WTC11 (cell line): ENCODE measurements around the gene FAM76B. TPM values are rescaled to one million over a fixed set of nuclear protein-coding genes. Genes with fewer than 3 reads are reported as not detected.

Source experiments
- ATAC-seq: fragments of 200-7000 bp; cut with Tn5 transposase; 2 replicates; pipeline ENCODE4 v1.10.0; 2021; ENCODE audit warnings: mild to moderate bottlenecking, moderate library complexity
- CTCF ChIA-PET: fragments of 300-600 bp; sonication (Branson Sonifier 250); formaldehyde crosslinking; loops from one replicate; lab custom pipeline; 2021; ENCODE audit warnings: antibody characterized with exemption; lab: Charles Lee
- POLR2A ChIA-PET: fragments of 350-600 bp; sonication (Branson Sonifier 250); formaldehyde crosslinking; loops from one replicate; lab custom pipeline; 2021; ENCODE audit warnings: antibody characterized with exemption; lab: Charles Lee
- DNase-seq: peaks from one replicate; pipeline ENCODE4 v3.0.0; 2021; ENCODE audit warnings: low spot score
- H3K27ac Mint-ChIP-seq: 2 replicates; pipeline ENCODE4 v1.8.0; 2021; ENCODE audit warnings: mixed read lengths
- H3K27me3 Mint-ChIP-seq: 2 replicates; pipeline ENCODE4 v1.8.0; 2021; ENCODE audit warnings: low read depth, mild to moderate bottlenecking, moderate library complexity, mixed read lengths
- H3K36me3 Mint-ChIP-seq: 2 replicates; pipeline ENCODE4 v1.8.0; 2021; ENCODE audit warnings: mixed read lengths
- H3K4me1 Mint-ChIP-seq: 2 replicates; pipeline ENCODE4 v1.8.0; 2022; ENCODE audit warnings: mixed read lengths
- H3K4me3 Mint-ChIP-seq: 2 replicates; pipeline ENCODE4 v1.8.0; 2021; ENCODE audit warnings: mild to moderate bottlenecking, moderate library complexity, mixed read lengths
- H3K9me3 Mint-ChIP-seq: 2 replicates; pipeline ENCODE4 v1.8.0; 2021; ENCODE audit warnings: mixed read lengths
- ATF1 ChIP-seq: sonication (generic); formaldehyde crosslinking; IDR thresholded peaks from 2 replicates; pipeline ENCODE4 v1.8.1; 2023; ENCODE audit warnings: mild to moderate bottlenecking, moderate library complexity, missing genetic modification reagents
- CREB1 ChIP-seq: sonication (generic); formaldehyde crosslinking; IDR thresholded peaks from 2 replicates; pipeline ENCODE4 v1.8.0; 2023; ENCODE audit warnings: mild to moderate bottlenecking, missing genetic modification reagents
- EMX1 ChIP-seq: fragments of 250-450 bp; sonication (Bioruptor Pico); IDR thresholded peaks from 2 replicates; pipeline ENCODE4 v1.8.0; 2021; ENCODE audit warnings: mild to moderate bottlenecking
- FOXK1 ChIP-seq: sonication (generic); formaldehyde crosslinking; IDR thresholded peaks from 2 replicates; pipeline ENCODE4 v1.8.0; 2022; ENCODE audit warnings: mild to moderate bottlenecking, moderate library complexity, missing genetic modification reagents
- MXD4 ChIP-seq: fragments of 250-450 bp; sonication (Bioruptor Pico); IDR thresholded peaks from 2 replicates; pipeline ENCODE4 v1.8.0; 2021; ENCODE audit warnings: mild to moderate bottlenecking, moderate library complexity, borderline replicate concordance
- NFATC4 ChIP-seq: fragments of 250-450 bp; sonication (Bioruptor Pico); IDR thresholded peaks from 2 replicates; pipeline ENCODE4 v1.9.0; 2021; ENCODE audit warnings: mild to moderate bottlenecking
- NFE2L1 ChIP-seq: sonication (generic); formaldehyde crosslinking; IDR thresholded peaks from 2 replicates; pipeline ENCODE4 v1.8.1; 2023; ENCODE audit warnings: missing genetic modification reagents
- NR3C1 ChIP-seq: sonication (generic); formaldehyde crosslinking; conservative IDR thresholded peaks from 2 replicates; pipeline ENCODE4 v1.8.1; 2023; ENCODE audit warnings: low read depth, mild to moderate bottlenecking, missing genetic modification reagents
- RELA ChIP-seq: sonication (generic); formaldehyde crosslinking; IDR thresholded peaks from 2 replicates; pipeline ENCODE4 v1.8.1; 2022; ENCODE audit warnings: missing genetic modification reagents, mild to moderate bottlenecking, borderline replicate concordance
- SOX15 ChIP-seq: fragments of 250-450 bp; sonication (Bioruptor Pico); IDR thresholded peaks from 2 replicates; pipeline ENCODE4 v1.9.0; 2021; ENCODE audit warnings: mild to moderate bottlenecking
- TEAD4 ChIP-seq: sonication (generic); formaldehyde crosslinking; IDR thresholded peaks from 2 replicates; pipeline ENCODE4 v1.8.0; 2022; ENCODE audit warnings: mild to moderate bottlenecking, missing genetic modification reagents
- ZNF138 ChIP-seq: sonication (generic); formaldehyde crosslinking; conservative IDR thresholded peaks from 2 replicates; pipeline ENCODE4 v1.8.1; 2022; ENCODE audit warnings: mild to moderate bottlenecking, moderate library complexity, missing genetic modification reagents
- ZNF671 ChIP-seq: fragments of 250-450 bp; sonication (Bioruptor Pico); IDR thresholded peaks from 2 replicates; pipeline ENCODE4 v1.8.0; 2021; ENCODE audit warnings: mild to moderate bottlenecking
- total RNA-seq: library from RNA; stranded (reverse); gene quantifications from 3 replicates; pipeline ENCODE4 v1.2.3, GENCODE V29; 2021
- TF ChIP-seq, protein P1 (sequence below): fragments of 250-450 bp; sonication (Bioruptor Pico); IDR thresholded peaks from 2 replicates; pipeline ENCODE4 v1.9.0; 2021; ENCODE audit warnings: mild to moderate bottlenecking
- TF ChIP-seq, protein P2 (sequence below): sonication (generic); formaldehyde crosslinking; IDR thresholded peaks from 2 replicates; pipeline ENCODE4 v1.8.0; 2023; ENCODE audit warnings: missing genetic modification reagents, mild to moderate bottlenecking, borderline replicate concordance
- TF ChIP-seq, protein P3 (sequence below): sonication (generic); formaldehyde crosslinking; IDR thresholded peaks from 2 replicates; pipeline ENCODE4 v1.8.1; 2022; ENCODE audit warnings: mild to moderate bottlenecking, missing genetic modification reagents, moderate library complexity, borderline replicate concordance
- TF ChIP-seq, protein P4 (sequence below): sonication (generic); formaldehyde crosslinking; IDR thresholded peaks from 2 replicates; pipeline ENCODE4 v1.8.1; 2022; ENCODE audit warnings: mild to moderate bottlenecking, moderate library complexity, missing genetic modification reagents
- TF ChIP-seq, protein P5 (sequence below): fragments of 250-450 bp; sonication (Bioruptor Pico); conservative IDR thresholded peaks from 2 replicates; pipeline ENCODE4 v1.9.0; 2021; ENCODE audit warnings: mild to moderate bottlenecking
- TF ChIP-seq, protein P6 (sequence below): sonication (generic); formaldehyde crosslinking; IDR thresholded peaks from 2 replicates; pipeline ENCODE4 v1.8.0; 2022; ENCODE audit warnings: mild to moderate bottlenecking, missing genetic modification reagents
- TF ChIP-seq, protein P7 (sequence below): sonication (generic); formaldehyde crosslinking; IDR thresholded peaks from 2 replicates; pipeline ENCODE4 v1.8.1; 2023; ENCODE audit warnings: mild to moderate bottlenecking, missing genetic modification reagents, moderate library complexity
- TF ChIP-seq, protein P8 (sequence below): sonication (generic); formaldehyde crosslinking; IDR thresholded peaks from 2 replicates; pipeline ENCODE4 v1.8.0; 2022; ENCODE audit warnings: missing genetic modification reagents

The FAM76B gene
- total RNA-seq, 1 experiment from 2014 or later, result 30.0 TPM

DNA sequence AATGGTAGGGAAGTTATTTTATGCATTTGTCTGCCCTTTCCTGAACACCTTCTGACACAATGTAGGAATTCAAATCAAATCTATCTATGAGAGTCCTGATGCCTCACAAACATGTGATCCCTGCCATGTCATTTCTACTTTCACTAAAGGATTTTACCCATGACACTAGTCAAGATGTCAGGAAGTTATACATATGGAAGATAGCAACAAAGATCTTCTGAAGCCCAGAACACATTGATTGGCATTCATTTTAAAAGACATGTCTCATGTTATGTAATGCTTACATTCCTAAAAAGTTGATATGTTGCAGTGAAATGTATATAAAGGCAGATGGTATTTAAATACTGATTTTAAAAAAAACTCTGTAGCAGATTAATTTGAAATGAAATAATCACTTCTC is 61.5 kb downstream of the FAM76B start:
- H3K27ac Mint-ChIP-seq, result no peak overlapping the region
- TF ChIP-seq FOXK1 (CRISPR knock-in tag) (no peak), TEAD4 (CRISPR knock-in tag) (no peak), ATF1 (CRISPR knock-in tag) (no peak), ZNF138 (CRISPR knock-in tag) (no peak), ZNF671 (CRISPR knock-in tag) (no peak), NR3C1 (CRISPR knock-in tag) (no peak), RELA (CRISPR knock-in tag) (no peak), NFATC4 (no peak)
- TF ChIP-seq, protein P1, sequence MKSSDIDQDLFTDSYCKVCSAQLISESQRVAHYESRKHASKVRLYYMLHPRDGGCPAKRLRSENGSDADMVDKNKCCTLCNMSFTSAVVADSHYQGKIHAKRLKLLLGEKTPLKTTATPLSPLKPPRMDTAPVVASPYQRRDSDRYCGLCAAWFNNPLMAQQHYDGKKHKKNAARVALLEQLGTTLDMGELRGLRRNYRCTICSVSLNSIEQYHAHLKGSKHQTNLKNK (CRISPR knock-in tag), result no peak
- TF ChIP-seq, protein P2, sequence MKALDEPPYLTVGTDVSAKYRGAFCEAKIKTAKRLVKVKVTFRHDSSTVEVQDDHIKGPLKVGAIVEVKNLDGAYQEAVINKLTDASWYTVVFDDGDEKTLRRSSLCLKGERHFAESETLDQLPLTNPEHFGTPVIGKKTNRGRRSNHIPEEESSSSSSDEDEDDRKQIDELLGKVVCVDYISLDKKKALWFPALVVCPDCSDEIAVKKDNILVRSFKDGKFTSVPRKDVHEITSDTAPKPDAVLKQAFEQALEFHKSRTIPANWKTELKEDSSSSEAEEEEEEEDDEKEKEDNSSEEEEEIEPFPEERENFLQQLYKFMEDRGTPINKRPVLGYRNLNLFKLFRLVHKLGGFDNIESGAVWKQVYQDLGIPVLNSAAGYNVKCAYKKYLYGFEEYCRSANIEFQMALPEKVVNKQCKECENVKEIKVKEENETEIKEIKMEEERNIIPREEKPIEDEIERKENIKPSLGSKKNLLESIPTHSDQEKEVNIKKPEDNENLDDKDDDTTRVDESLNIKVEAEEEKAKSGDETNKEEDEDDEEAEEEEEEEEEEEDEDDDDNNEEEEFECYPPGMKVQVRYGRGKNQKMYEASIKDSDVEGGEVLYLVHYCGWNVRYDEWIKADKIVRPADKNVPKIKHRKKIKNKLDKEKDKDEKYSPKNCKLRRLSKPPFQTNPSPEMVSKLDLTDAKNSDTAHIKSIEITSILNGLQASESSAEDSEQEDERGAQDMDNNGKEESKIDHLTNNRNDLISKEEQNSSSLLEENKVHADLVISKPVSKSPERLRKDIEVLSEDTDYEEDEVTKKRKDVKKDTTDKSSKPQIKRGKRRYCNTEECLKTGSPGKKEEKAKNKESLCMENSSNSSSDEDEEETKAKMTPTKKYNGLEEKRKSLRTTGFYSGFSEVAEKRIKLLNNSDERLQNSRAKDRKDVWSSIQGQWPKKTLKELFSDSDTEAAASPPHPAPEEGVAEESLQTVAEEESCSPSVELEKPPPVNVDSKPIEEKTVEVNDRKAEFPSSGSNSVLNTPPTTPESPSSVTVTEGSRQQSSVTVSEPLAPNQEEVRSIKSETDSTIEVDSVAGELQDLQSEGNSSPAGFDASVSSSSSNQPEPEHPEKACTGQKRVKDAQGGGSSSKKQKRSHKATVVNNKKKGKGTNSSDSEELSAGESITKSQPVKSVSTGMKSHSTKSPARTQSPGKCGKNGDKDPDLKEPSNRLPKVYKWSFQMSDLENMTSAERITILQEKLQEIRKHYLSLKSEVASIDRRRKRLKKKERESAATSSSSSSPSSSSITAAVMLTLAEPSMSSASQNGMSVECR (CRISPR knock-in tag), result no peak
- TF ChIP-seq, protein P3, sequence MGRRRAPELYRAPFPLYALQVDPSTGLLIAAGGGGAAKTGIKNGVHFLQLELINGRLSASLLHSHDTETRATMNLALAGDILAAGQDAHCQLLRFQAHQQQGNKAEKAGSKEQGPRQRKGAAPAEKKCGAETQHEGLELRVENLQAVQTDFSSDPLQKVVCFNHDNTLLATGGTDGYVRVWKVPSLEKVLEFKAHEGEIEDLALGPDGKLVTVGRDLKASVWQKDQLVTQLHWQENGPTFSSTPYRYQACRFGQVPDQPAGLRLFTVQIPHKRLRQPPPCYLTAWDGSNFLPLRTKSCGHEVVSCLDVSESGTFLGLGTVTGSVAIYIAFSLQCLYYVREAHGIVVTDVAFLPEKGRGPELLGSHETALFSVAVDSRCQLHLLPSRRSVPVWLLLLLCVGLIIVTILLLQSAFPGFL, result no peak
- TF ChIP-seq, protein P4, sequence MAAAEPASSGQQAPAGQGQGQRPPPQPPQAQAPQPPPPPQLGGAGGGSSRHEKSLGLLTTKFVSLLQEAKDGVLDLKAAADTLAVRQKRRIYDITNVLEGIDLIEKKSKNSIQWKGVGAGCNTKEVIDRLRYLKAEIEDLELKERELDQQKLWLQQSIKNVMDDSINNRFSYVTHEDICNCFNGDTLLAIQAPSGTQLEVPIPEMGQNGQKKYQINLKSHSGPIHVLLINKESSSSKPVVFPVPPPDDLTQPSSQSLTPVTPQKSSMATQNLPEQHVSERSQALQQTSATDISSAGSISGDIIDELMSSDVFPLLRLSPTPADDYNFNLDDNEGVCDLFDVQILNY (CRISPR knock-in tag), result no peak
- TF ChIP-seq, protein P5, sequence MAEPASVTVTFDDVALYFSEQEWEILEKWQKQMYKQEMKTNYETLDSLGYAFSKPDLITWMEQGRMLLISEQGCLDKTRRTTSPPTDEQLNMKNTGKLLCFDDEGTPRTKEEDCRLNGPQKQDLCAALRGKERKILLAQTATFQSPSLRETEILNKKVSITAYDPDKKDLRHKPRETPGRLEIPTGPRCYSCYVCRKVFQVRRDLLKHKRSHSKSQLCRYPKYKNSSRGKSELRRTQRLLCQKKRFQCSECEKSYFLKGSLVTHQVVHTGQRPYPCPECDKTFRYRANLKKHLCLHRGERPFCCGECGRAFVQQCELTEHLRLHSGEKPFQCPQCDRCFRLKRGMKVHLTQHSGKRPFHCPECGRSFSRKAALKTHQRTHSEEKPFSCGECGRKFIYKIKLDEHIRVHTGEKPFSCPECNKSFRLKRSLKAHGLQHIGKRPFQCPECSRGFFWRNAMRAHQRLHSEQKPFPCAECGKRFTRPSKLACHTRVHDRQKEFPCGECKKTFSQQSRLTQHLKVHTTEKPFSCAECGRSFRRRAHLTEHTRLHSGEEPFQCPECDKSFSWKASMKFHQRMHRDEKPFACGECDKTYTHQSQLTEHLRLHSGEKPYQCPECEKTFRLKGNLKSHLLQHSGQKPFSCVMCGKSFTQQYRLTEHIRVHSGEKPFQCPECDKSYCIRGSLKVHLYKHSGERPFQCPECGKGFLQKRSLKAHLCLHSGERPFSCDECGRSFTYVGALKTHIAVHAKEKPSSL, result no peak
- TF ChIP-seq, protein P6, sequence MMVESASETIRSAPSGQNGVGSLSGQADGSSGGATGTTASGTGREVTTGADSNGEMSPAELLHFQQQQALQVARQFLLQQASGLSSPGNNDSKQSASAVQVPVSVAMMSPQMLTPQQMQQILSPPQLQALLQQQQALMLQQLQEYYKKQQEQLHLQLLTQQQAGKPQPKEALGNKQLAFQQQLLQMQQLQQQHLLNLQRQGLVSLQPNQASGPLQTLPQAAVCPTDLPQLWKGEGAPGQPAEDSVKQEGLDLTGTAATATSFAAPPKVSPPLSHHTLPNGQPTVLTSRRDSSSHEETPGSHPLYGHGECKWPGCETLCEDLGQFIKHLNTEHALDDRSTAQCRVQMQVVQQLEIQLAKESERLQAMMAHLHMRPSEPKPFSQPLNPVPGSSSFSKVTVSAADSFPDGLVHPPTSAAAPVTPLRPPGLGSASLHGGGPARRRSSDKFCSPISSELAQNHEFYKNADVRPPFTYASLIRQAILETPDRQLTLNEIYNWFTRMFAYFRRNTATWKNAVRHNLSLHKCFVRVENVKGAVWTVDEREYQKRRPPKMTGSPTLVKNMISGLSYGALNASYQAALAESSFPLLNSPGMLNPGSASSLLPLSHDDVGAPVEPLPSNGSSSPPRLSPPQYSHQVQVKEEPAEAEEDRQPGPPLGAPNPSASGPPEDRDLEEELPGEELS (CRISPR knock-in tag), result no peak
- TF ChIP-seq, all 79 proteins: peak for 0
- ChIA-PET POLR2A (no interaction called here), CTCF (no interaction called here)
- Mint-ChIP-seq H3K4me3 (no peak overlapping the region), H3K27me3 (no peaks in the 10 kb centered on the region; the same call in 1 of the 2 replicates), H3K36me3 (no peaks in the 10 kb centered on the region), H3K9me3 (peaks cover 8% of the 10 kb centered on the region), H3K4me1 (no peaks in the 10 kb centered on the region)
- no peak for ATAC-seq
- DNase-seq, result no peak

DNA sequence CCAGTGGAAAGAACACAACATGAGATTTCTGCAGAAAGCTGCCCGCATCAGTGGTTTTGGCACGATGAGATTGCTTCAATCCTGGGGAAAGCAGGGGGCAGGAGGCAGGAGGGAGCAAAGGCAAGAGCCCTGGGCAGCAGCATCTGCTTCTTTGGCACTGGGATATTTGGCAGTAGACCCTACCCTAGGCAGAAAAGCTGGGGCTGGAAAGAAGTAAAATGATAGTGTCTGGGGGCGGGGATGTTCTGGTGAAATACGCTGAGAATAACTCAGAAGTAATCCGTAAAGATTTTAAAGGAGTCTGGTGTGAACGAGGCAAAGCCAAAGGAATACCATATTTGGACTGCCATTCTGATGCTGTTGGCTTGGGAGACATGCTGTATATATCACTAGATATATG is 62.0 kb downstream of the FAM76B start:
- Mint-ChIP-seq H3K4me1 (no peaks in the 10 kb centered on the region), H3K27ac (no peak overlapping the region), H3K36me3 (no peaks in the 10 kb centered on the region), H3K27me3 (no peaks in the 10 kb centered on the region; the same call in 1 of the 2 replicates), H3K9me3 (peaks cover 8% of the 10 kb centered on the region), H3K4me3 (no peak overlapping the region)
- ChIA-PET POLR2A (no interaction called here), CTCF (interaction anchor here (1.2 kb wide), 1 partner anchor 11 kb away, joined by 3 read pairs; no protein-coding TSS in a partner anchor)
- no peak for DNase-seq
- no peak for ATAC-seq
- TF ChIP-seq, protein P7, sequence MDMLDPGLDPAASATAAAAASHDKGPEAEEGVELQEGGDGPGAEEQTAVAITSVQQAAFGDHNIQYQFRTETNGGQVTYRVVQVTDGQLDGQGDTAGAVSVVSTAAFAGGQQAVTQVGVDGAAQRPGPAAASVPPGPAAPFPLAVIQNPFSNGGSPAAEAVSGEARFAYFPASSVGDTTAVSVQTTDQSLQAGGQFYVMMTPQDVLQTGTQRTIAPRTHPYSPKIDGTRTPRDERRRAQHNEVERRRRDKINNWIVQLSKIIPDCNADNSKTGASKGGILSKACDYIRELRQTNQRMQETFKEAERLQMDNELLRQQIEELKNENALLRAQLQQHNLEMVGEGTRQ (CRISPR knock-in tag), result no peak
- TF ChIP-seq NFE2L1 (CRISPR knock-in tag) (no peak), CREB1 (CRISPR knock-in tag) (no peak), MXD4 (CRISPR knock-in tag) (no peak), EMX1 (CRISPR knock-in tag) (no peak), SOX15 (CRISPR knock-in tag) (no peak)
- TF ChIP-seq, protein P8, sequence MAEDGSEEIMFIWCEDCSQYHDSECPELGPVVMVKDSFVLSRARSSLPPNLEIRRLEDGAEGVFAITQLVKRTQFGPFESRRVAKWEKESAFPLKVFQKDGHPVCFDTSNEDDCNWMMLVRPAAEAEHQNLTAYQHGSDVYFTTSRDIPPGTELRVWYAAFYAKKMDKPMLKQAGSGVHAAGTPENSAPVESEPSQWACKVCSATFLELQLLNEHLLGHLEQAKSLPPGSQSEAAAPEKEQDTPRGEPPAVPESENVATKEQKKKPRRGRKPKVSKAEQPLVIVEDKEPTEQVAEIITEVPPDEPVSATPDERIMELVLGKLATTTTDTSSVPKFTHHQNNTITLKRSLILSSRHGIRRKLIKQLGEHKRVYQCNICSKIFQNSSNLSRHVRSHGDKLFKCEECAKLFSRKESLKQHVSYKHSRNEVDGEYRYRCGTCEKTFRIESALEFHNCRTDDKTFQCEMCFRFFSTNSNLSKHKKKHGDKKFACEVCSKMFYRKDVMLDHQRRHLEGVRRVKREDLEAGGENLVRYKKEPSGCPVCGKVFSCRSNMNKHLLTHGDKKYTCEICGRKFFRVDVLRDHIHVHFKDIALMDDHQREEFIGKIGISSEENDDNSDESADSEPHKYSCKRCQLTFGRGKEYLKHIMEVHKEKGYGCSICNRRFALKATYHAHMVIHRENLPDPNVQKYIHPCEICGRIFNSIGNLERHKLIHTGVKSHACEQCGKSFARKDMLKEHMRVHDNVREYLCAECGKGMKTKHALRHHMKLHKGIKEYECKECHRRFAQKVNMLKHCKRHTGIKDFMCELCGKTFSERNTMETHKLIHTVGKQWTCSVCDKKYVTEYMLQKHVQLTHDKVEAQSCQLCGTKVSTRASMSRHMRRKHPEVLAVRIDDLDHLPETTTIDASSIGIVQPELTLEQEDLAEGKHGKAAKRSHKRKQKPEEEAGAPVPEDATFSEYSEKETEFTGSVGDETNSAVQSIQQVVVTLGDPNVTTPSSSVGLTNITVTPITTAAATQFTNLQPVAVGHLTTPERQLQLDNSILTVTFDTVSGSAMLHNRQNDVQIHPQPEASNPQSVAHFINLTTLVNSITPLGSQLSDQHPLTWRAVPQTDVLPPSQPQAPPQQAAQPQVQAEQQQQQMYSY (CRISPR knock-in tag), result no peak
